GM12892 (cell line): ENCODE results near the gene YDJC.
"Not testable (repeated sequence)": the region's sequence is repeated elsewhere in the genome, so short reads cannot be mapped to it uniquely, and the experiment has no call there.

Experiments used
- DNase-seq: peaks from one replicate; pipeline ENCODE4 v3.0.0; 2011; ENCODE audit not compliant: insufficient read length
- FAIRE-seq: peaks from 2 replicates; lab custom pipeline; 2011; peaks lifted over from hg19 to GRCh38; lab: Jason Lieb, UNC
- POLR2A ChIP-seq: IDR thresholded peaks from 2 replicates; pipeline ENCODE4 v1.6.1; 2011; ENCODE audit warnings: low read depth, low read length, control low read depth
- POLR2AphosphoS5 ChIP-seq: IDR thresholded peaks from 2 replicates; pipeline ENCODE4 v1.6.1; 2011; ENCODE audit warnings: low read depth, low read length, control low read depth
- TAF1 ChIP-seq: IDR thresholded peaks from 2 replicates; pipeline ENCODE4 v1.6.1; 2011; ENCODE audit warnings: low read depth, mild to moderate bottlenecking, control low read depth, low read length, borderline replicate concordance

YDJC gene

DNA sequence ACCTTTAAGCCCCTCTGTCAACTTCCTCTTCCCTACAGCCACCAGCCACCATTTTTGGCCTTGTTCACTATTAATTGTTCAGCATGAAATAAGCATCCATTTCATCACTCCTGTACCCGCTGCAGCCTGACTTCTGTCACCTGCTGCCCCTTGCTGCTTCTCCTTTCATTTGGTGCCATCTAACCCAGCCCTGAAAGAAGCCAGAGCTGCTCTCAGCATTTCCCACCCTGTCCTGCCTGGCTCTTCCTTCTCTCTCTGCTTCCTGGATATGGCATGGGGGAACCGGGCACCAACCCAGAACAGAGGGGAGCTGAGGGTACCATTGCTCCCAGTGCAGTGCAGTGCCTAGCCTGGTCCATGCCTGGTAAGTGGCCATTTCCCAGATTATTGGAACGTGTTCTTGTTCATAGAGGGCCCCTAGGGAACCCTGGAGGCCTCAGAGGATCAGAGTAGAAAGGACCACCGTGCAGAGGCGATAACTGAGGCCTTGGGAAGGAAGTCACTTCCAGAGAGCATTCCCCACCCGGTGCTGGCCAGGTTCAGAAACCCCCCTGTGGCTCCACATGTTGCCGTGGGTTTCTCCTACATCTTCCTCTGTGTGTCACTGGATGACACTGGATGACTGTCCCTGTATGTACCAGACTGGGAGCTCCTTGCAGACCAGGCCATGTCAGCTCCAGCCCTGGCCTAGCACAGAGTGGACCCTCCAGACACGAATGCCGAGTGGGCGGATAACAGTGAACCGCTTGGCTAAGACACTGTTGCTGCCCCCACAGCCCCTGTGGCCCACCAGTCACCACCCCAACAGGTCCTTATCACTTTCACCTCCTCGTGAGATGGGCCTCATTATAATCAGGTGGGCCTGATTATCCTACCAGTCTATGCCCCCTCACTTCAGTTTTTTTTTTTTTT is 4.7 kb downstream of the YDJC start:
- TF ChIP-seq POLR2A (peak; percentile 19; the same call in 1 of the 2 replicates), POLR2AphosphoS5 (no peak; the same call in 1 of the 2 replicates)
- no peak for DNase-seq
- FAIRE-seq: no peak

DNA sequence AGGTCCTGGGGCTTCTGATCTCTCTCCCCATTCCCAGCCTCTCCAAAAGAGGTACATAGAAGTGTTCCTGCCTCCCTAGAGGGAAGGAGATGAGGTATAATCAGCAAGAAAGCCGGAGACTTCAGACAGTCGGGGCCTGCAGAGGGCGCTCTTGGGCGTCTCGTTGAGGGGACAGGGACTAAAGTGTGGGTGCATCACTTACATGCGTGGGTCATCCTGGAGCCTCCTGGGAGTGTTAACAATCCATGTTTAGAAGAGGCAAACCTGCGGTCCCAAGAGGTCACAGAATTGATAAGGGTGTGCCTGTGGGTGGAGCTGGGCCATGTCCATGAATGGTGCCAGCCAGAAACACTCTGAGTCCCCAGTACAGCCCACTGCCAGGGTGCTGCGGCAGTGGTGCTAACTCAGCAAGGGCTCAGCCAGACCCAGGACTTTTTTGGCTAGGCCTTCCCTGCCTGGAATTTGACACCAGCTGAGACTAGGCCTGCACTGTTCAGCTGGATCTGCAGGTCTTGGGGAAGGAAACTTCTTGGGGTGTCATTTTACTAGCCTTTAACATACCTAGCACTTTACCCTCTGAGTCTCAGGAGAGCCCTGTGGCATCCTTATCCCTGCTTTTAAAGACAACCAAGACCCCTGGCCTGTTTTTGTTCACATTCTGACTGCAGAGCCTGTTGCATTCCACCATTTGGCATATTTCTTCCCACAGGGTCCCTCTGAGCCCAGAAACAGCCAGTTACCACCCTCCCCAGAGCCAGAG is 5.5 kb downstream of the YDJC start:
- TF ChIP-seq POLR2AphosphoS5 (no peak; the same call in 1 of the 2 replicates), POLR2A (peak; percentile 8; the same call in 1 of the 2 replicates)
- FAIRE-seq (no peak), DNase-seq (no peak)

DNA sequence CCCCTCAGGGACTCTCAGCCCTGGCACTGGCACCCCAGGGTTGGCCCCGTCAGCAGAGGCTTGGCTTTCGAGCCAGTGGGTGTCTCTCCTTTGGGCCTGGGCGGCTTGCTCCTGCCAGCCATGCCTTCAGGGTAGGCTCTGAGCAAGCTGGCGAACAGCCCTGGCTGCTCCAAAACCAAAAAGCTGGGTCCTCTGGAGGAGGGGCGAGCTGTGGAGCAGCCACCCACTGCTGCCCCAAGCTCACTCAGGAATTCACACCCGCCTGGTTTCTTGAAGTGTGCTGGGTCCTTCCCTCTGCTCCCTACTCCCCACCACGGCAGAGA is 6.2 kb downstream of the YDJC start:
- TF ChIP-seq TAF1 (no peak), POLR2AphosphoS5 (no peak), POLR2A (peak; percentile 60; the same call in 1 of the 2 replicates)
- DNase-seq (no peak), FAIRE-seq (no peak)

DNA sequence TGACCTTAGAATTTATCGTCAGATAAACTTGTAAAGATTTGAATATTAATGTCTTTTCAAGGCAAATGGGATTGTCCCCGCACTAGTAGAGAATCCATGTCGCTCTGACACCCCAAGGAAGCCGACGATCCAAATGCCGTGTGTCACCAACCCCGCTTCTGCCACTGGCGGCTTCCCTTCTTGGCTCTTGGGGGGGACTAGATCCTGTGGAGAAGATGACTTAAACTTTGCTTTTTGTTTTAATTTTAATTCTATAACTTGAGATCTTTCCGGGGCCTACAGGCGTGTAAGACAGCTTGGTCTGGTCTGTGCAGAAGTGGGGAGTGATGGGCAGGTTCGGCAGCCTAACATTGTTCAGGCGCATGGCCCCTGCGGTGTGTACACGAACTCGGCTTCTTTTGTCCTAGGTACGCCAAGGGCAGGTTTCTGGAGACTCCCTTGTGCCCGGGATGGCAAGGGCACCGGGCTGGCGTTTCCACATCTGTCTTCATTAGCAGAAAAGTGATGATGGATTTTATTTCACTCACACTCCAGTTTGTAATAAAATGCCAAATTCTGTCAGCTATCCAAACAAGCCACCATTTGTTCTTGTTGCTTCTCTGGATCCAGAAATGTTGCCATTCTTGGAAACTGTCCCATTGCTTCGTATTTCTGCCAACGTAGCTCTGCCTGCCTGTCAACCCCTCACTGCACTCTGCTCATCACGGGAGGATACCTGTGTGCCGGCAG is 6.7 kb downstream of the YDJC start:
- FAIRE-seq (no peak), DNase-seq (no peak)
- TF ChIP-seq POLR2AphosphoS5 (no peak; the same call in 1 of the 2 replicates), TAF1 (no peak)

DNA sequence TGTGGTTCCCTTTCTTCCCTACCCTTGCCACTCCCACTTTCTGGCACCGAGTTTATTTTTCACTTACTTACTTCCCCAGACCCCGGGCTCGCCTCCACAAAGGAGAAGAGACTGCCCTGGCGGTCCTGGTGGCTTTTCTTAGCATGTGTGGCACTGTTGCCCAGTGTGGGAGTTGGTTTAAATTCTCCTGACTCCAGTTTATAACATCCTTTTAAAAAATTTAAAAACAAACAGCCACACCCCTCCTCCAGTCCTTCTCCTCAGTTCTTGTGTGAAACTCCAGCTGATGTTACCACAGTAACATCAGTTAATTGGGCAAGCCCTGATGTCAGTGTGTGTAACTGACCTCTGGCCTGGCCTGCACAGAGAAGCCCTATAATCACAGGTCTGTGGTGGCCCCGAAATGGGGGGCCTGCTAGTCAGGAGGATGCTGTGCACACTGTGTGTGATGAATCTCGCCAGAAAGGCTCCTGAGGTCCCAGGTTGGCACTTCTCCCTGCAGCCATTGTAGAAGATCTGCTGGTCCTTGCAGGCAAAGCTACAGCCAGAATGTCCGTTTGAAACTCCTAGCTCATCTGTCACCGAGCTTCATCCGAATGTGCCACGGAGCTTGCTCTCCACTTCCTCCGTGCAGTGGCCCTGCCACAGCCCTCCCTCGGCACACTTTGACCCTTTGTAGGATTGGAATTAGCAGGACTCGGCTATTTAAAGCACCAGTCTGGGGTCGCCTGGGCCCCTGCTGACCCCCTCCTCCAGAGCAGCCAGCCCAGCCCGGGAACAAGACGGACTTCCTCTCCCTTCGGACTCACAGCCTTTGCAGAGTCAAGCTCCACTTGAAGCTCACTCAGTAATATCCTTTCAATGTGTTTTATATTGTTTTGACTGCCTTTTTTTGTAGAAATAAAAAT is 7.6 kb downstream of the YDJC start:
- no peak for FAIRE-seq
- TF ChIP-seq TAF1: no peak
- no peak for TF ChIP-seq POLR2AphosphoS5
- no peak for TF ChIP-seq POLR2A
- DNase-seq: no peak

DNA sequence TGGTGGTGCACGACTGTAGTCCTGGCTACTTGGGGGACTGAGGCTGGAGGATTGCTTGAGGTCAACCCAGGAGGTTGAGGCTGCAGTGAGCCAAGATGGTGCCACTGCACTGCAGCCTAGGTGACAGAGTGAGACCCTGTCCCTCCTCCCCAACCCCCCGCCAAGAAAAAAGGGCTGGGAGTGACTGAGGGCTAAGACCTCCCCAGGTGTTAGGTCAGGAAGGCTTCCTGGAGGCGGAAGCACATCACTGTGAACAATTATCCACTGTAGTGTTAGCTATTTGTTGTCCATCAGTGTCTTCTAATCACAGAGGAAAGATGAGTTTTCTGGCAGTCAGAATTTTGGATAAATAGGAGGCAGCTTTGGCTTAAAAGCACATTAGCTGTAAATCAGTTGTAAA is 8.8 kb downstream of the YDJC start:
- TF ChIP-seq TAF1 (no peak), POLR2AphosphoS5 (no peak), POLR2A (no peak)
- FAIRE-seq: no peak

DNA sequence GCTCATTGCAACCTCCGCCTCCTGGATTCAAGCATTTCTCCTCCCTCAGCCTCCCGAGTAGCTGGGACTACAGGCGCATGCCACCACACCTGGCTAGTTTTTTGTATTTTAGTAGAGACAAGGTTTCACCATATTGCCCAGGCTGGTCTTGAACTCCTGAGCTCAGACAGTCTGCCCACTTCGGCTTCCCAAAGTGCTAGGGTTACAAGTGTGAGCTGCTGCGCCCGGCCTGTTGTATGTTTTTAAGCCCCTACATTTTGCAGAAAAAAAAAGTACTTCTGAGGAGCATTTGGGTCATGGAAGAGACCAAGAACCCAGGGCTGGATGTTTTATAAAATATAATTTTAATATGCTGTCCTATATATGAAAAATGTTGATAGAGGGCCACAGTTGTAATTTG is 12.5 kb downstream of the YDJC start:
- not testable (repeated sequence) for DNase-seq

More for the DNA sequence above, 8.8 kb downstream of the YDJC start:
- DNase-seq: no peak

DNA sequence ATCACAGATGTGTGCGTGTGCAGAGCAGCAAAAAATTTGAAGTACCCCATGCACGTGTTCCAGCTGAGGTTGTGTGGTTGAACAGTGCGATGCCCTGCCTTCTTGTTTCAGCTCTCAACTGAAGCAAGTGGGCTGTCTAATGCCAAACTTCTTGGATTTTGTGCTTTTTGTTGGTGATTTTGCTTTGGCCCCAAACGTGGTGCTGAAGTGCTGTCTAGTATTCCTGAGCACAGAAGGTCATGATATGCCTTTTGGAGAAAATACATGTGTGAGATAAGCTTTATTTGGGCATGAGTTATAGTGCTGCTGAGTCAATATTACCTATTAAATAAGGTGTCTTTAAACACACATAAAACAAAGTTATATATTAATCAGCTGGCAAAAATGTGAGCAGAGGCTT is 14.1 kb downstream of the YDJC start:
- TF ChIP-seq POLR2A (no peak), TAF1 (no peak), POLR2AphosphoS5 (no peak)
- FAIRE-seq (no peak), DNase-seq (no peak)

More for the DNA sequence above, 12.5 kb downstream of the YDJC start:
- not testable (repeated sequence) for FAIRE-seq

DNA sequence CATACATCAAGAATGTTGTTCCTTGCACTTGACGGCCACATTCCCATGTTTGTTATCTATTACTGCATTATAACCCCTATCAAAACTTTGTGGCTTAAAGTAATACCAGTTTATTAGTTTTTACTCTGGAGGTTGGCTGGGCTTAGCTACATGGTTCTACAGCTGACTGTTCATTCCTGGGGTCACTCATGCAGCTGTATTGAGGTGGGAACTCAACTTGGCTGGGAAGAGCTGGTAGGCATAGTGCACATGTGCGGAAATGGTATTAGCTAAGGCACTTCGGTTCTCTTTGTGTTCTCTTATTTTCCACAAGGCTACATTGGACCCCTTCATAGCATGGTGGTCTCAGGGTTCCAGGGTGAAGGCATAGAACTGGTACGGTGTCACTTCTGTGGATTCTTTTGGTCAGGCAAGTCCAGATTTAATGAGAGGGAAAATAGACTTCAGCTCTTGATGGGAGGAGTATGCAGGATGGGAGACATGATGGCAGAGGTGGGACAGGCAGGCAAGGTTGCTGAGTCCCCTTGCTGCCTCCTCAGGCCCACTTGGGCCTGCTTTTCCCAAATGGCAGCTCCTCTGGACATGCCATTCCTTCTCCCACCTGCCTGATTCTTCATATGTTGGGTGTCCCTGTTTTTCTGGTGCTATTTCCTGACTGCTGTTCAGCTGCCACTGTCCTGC is 16.1 kb downstream of the YDJC start:
- no peak for FAIRE-seq
- no peak for TF ChIP-seq POLR2AphosphoS5
- TF ChIP-seq TAF1: no peak
- no peak for TF ChIP-seq POLR2A
- DNase-seq: no peak

DNA sequence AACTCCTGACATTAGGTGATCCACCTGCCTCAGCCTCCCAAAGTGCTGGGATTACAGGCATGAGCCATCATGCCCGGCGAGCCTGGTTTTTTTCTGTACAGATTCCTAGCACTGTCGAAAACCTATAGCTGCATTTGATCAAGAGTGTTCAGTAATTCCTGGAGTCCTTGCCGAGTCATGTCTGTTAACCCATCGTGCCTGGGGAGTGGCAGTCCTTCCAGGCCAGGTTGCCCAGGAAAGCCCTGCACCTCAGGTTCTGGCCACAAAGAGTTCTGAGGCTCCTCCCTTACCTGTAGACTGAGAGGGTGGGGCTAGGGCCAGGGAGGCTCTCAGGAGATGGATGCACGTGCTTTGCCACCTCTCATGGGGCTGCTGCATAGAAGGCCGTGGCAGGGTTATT is 17.0 kb downstream of the YDJC start:
- no peak for TF ChIP-seq TAF1
- no peak for TF ChIP-seq POLR2AphosphoS5
- no peak for TF ChIP-seq POLR2A
- FAIRE-seq: no peak

More for the DNA sequence above, 17.0 kb downstream of the YDJC start:
- no peak for DNase-seq
